K562 (cell line): Measurements from ENCODE around the gene CAMK2B. TPM values are rescaled to one million over a fixed set of nuclear protein-coding genes. Genes with fewer than 3 reads are reported as not detected.

Source experiments
- KLF16 ChIP-seq: IDR thresholded peaks from 2 replicates; pipeline ENCODE4 v1.6.1; 2016; ENCODE audit warnings: antibody characterized with exemption
- polyA plus RNA-seq, 8 experiments: library from polyadenylated mRNA; depleted of rRNA in 4 of 8; stranded (reverse) in 5 of 8; unstranded in 3 of 8; fragments of >200 nt; fragmentation: Nextera tagmentation in 2 of 8; fragmentation: Illumina TruSeq in 1 of 8; extraction: Ambion mirVana in 2 of 8; extraction: Trizol in 1 of 8; gene quantifications; 2 replicates each; pipeline versions ENCODE4 v1.2.1 to v1.2.3, GENCODE V29; 2011 to 2014; ENCODE audit warnings: inconsistent platforms in 1 of 8, missing spikeins in 1 of 8
- total RNA-seq, 7 experiments: library from RNA; depleted of rRNA in 6 of 7; stranded (reverse); fragments of >200 nt in 6 of 7; fragmentation: Illumina TruSeq in 2 of 7; extraction: Trizol in 2 of 7; gene quantifications; 2 replicates each; pipeline versions ENCODE4 v1.2.1 to v1.2.3, GENCODE V29; 2011 to 2021; ENCODE audit warnings: low replicate concordance in 1 of 7
- TF ChIP-seq, protein P1 (sequence below), 2 experiments: IDR thresholded peaks; 2 replicates each; pipeline ENCODE4 v1.6.1; 2011; ENCODE audit warnings: borderline replicate concordance in 1 of 2, control low read depth in 1 of 2, low read depth in 1 of 2, low read length in 1 of 2, mild to moderate bottlenecking in 1 of 2, mixed read lengths in 1 of 2, moderate library complexity in 1 of 2; ENCODE audit not compliant: insufficient read depth in 1 of 2, insufficient read length in 1 of 2, poor library complexity in 1 of 2, severe bottlenecking in 1 of 2; ENCODE audit errors: extremely low read depth in 1 of 2
- TF ChIP-seq, protein P2 (sequence below): sonication (generic); formaldehyde crosslinking; IDR thresholded peaks from 2 replicates; pipeline ENCODE4 v1.9.0; 2022; ENCODE audit warnings: mild to moderate bottlenecking, missing genetic modification reagents
- TF ChIP-seq, protein P3 (sequence below), 2 experiments: fragments of 450-650 bp; IDR thresholded peaks; 2 replicates each; pipeline ENCODE4 v1.6.1; 2016; ENCODE audit warnings: mild to moderate bottlenecking in 2 of 2, borderline replicate concordance in 1 of 2, low read depth in 1 of 2, moderate library complexity in 1 of 2

CAMK2B gene
- total and polyA plus RNA-seq, 9 of the 15 experiments (the other 6 are each of a cell fraction or from before 2014, with no cell fraction given) = 0.04 to 0.09 (median 0.05) TPM; not detected in 4

DNA sequence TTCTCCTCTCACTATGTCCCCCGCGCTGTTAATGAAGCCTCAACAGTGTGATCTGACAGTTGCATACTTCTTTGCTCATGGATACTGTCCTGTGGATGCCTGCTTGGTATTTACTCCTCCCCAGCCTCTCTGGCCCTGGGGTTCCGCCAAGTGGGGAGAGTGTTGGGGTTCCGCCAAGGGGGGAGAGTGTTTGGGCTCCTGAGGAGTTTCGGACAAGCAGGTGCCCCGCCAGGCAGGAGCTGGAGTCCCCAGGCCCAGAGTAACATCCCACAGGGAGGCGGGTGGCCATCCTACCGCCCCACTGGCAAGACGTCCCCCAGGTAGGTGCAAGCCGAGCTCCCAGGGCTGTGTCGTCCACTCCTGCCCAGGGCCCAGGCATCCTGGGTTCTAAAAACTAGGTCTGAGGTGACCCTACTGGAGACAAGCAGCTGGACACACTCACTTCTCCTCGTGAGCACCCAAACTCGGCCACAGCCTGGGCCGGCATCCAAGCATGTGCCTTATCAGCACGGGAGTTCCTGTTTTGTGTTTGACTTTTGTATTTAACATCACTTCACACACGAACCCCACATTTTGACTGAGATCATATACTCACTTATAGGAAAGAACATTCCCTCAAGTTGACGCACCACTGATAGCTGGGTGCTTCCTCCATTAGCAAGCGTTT is 34.2 kb downstream of the CAMK2B start (continued):
- TF ChIP-seq, protein P1, sequence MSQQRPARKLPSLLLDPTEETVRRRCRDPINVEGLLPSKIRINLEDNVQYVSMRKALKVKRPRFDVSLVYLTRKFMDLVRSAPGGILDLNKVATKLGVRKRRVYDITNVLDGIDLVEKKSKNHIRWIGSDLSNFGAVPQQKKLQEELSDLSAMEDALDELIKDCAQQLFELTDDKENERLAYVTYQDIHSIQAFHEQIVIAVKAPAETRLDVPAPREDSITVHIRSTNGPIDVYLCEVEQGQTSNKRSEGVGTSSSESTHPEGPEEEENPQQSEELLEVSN (IDR thresholded peaks at IDR 0.05; ENCODE audit: borderline replicate concordance in 1 of 2, extremely low read depth in 1 of 2, insufficient read depth in 1 of 2, insufficient read length in 1 of 2, low read depth in 1 of 2, low read length in 1 of 2, poor library complexity in 1 of 2, severe bottlenecking in 1 of 2) = peak in 1 of 2 experiments; percentile 62
- TF ChIP-seq KLF16 = 0 out of 2 replicates have a peak, but pooled peaks have one; percentile 16
- TF ChIP-seq, protein P2, sequence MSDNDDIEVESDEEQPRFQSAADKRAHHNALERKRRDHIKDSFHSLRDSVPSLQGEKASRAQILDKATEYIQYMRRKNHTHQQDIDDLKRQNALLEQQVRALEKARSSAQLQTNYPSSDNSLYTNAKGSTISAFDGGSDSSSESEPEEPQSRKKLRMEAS = peak; percentile 95
- TF ChIP-seq, protein P3, sequence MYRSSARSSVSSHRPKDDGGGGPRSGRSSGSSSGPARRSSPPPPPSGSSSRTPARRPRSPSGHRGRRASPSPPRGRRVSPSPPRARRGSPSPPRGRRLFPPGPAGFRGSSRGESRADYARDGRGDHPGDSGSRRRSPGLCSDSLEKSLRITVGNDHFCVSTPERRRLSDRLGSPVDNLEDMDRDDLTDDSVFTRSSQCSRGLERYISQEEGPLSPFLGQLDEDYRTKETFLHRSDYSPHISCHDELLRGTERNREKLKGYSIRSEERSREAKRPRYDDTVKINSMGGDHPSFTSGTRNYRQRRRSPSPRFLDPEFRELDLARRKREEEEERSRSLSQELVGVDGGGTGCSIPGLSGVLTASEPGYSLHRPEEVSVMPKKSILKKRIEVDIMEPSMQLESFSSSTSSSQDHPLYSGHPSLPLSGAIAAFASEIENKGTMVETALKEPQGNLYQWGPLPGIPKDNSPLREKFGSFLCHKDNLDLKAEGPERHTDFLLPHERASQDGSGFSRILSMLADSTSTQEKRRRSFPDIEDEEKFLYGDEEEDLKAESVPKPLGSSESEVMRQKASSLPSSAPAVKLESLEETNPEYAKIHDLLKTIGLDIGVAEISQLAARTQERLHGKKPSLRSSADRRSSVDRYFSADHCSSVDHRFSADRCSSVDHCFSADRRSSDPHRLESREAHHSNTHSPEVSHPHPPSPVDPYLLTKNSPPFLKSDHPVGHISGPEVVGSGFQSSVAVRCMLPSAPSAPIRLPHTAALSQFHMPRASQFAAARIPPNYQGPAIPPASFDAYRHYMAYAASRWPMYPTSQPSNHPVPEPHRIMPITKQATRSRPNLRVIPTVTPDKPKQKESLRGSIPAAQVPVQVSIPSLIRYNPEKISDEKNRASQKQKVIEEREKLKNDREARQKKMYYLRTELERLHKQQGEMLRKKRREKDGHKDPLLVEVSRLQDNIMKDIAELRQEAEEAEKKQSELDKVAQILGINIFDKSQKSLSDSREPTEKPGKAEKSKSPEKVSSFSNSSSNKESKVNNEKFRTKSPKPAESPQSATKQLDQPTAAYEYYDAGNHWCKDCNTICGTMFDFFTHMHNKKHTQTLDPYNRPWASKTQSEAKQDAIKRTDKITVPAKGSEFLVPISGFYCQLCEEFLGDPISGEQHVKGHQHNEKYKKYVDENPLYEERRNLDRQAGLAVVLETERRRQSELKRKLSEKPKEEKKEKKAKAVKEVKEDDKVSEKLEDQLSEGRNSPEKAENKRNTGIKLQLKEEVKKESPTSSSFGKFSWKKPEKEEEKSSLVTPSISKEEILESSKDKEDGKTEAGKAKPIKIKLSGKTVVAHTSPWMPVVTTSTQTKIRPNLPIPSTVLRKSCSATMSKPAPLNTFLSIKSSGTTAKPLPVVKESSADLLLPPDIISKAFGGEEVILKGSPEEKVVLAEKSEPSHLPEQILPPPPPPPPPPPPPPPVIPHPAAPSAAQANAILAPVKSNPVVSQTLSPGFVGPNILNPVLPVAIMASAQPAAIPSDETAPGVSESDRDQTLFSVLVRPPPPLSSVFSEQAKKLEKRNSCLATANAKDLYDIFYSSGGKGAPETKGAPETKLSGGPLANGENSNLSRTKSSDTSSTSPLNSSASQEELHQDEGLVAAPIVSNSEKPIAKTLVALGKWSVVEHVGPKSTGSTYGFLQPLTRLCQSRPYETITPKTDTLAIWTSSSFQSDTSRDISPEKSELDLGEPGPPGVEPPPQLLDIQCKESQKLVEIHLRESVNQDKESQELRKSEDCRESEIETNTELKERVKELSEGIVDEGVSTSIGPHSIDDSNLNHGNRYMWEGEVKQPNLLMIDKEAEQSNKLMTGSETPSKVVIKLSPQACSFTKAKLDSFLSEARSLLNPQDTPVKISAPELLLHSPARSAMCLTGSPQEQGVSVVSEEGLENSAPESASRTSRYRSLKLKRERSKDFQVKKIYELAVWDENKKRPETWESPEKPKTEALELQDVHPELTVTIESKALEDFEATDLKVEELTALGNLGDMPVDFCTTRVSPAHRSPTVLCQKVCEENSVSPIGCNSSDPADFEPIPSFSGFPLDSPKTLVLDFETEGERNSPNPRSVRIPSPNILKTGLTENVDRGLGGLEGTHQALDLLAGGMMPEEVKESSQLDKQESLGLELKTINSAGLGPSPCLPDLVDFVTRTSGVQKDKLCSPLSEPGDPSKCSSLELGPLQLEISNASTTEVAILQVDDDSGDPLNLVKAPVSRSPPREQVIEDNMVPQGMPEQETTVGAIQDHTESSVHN (IDR thresholded peaks at IDR 0.05; ENCODE audit: borderline replicate concordance in 1 of 2, low read depth in 1 of 2) = peak in 1 of 2 experiments; percentile 92; a peak in 2 of 4 replicates
